GM12878 (cell line): ENCODE data around the gene CFP.

Source experiments
- CTCF ChIP-seq, 3 experiments: IDR thresholded peaks in 2 of 3; conservative IDR thresholded peaks in 1 of 3; 2 replicates each; pipeline ENCODE4 v1.5.1; 2011; ENCODE audit warnings: low read depth in 3 of 3, low read length in 3 of 3, mild to moderate bottlenecking in 3 of 3, control low read depth in 2 of 3, moderate library complexity in 2 of 3, inconsistent platforms in 1 of 3, mixed read lengths in 1 of 3; ENCODE audit not compliant: control insufficient read depth in 2 of 3, insufficient read depth in 1 of 3; ENCODE audit errors: extremely low read depth in 1 of 3
- EZH2 ChIP-seq: IDR thresholded peaks from 2 replicates; pipeline ENCODE4 v1.6.1; 2012; ENCODE audit warnings: low read depth, mild to moderate bottlenecking, control low read depth, inconsistent platforms, low read length, borderline replicate concordance; ENCODE audit not compliant: control insufficient read depth
- FOXK2 ChIP-seq: fragments of 450-650 bp; IDR thresholded peaks from 2 replicates; pipeline ENCODE4 v1.6.1; 2017; ENCODE audit warnings: mild to moderate bottlenecking, moderate library complexity
- KDM1A ChIP-seq: fragments of 200-600 bp; sonication (generic); IDR thresholded peaks from 2 replicates; pipeline ENCODE4 v1.6.1; 2016; ENCODE audit warnings: borderline replicate concordance
- SMAD1 ChIP-seq: fragments of 450-650 bp; IDR thresholded peaks from 2 replicates; pipeline ENCODE4 v1.6.1; 2018; ENCODE audit warnings: mild to moderate bottlenecking, low read depth; ENCODE audit not compliant: partially characterized antibody
- ZNF592 ChIP-seq: fragments of 450-650 bp; IDR thresholded peaks from 2 replicates; pipeline ENCODE4 v1.6.1; 2017; ENCODE audit warnings: mild to moderate bottlenecking, moderate library complexity
- TF ChIP-seq, protein P1 (sequence below): IDR thresholded peaks from 2 replicates; pipeline ENCODE4 v1.6.1; 2012; ENCODE audit warnings: mild to moderate bottlenecking, low read depth, low read length

DNA sequence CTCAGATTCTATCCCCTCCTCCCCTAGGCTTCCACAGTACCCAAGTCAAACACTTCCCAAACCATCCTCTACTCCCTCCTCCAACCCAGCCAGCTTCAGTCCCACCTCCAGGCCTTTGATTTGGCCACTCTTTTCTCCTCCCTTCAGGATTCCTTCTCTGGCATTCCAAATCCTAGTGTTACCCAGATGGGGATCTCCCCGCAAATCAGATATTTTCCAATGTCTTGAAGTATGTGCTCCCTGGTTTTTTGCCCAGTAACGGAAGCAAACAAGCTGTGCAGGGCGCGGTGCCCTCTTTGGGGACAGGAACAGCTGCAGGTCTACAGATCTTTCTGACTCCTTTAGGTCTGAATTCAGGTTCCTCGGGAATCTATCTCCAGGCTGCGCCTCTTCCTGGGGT, 7.9 kb downstream of the CFP start:
- TF ChIP-seq ZNF592 (no peak), CTCF (IDR thresholded peaks at IDR 0.05 in 2 of 3, conservative IDR thresholded peaks at IDR 0.05 in 1 of 3; ENCODE audit: control insufficient read depth in 2 of 3, extremely low read depth in 1 of 3, insufficient read depth in 1 of 3, low read depth in 3 of 3, low read length in 3 of 3) (no peak), KDM1A (no peak), EZH2 (no peak), SMAD1 (no peak), FOXK2 (no peak)
- TF ChIP-seq, protein P1, sequence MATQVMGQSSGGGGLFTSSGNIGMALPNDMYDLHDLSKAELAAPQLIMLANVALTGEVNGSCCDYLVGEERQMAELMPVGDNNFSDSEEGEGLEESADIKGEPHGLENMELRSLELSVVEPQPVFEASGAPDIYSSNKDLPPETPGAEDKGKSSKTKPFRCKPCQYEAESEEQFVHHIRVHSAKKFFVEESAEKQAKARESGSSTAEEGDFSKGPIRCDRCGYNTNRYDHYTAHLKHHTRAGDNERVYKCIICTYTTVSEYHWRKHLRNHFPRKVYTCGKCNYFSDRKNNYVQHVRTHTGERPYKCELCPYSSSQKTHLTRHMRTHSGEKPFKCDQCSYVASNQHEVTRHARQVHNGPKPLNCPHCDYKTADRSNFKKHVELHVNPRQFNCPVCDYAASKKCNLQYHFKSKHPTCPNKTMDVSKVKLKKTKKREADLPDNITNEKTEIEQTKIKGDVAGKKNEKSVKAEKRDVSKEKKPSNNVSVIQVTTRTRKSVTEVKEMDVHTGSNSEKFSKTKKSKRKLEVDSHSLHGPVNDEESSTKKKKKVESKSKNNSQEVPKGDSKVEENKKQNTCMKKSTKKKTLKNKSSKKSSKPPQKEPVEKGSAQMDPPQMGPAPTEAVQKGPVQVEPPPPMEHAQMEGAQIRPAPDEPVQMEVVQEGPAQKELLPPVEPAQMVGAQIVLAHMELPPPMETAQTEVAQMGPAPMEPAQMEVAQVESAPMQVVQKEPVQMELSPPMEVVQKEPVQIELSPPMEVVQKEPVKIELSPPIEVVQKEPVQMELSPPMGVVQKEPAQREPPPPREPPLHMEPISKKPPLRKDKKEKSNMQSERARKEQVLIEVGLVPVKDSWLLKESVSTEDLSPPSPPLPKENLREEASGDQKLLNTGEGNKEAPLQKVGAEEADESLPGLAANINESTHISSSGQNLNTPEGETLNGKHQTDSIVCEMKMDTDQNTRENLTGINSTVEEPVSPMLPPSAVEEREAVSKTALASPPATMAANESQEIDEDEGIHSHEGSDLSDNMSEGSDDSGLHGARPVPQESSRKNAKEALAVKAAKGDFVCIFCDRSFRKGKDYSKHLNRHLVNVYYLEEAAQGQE, result no peak
